NCI-H146 treated with DMSO at 0.1 percent for 48 hours (cell line): ENCODE results near the gene IGF2.

Experiments
- DNase-seq: peaks from one replicate; lab custom pipeline; 2025; ENCODE audit not compliant: unreplicated experiment; lab: John Stamatoyannopoulos, UW

The IGF2 gene

DNA sequence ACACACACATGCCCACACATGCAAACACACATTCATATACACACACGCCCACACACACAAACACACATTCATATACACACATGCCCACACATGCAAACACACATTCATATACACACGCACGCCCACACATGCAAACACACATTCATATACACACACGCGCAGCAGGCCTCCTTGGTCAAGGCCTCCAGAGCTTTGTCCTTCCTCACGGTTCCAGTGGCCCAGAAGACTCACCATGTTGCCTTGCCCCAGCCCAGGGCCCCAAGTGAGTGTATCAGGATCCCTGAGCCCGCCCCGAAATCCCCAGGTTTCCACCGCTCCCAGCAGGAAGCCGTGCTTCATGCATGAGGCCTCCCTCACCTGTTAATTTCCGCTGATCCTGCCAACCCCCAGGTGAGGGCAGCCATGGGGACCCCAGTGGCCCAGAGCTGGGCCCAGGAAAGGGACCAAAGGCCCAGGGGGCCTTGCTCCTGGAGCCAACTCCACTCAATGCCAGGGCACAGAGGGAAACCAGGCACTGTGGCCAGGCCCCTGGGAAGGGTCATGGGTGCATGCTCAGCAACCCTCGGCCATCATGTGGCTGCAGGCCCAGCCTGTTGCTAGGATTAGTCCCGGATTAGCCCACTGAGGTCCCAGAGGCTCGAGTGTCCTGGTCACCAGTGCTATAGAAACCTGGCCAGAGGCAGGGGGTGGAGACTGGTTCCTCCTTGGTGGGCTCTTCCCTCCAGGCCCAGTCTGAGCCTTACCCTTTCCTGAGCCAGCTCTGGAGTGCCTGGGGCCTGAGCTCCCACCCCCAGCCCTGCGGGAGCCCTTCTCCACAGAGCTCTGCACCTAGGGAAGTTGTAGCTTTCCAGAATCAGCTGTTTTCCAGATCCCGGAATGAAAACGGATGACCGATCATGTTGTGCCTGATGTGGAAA is 34.4 kb downstream of the IGF2 start:
- DNase-seq, result no peak

DNA sequence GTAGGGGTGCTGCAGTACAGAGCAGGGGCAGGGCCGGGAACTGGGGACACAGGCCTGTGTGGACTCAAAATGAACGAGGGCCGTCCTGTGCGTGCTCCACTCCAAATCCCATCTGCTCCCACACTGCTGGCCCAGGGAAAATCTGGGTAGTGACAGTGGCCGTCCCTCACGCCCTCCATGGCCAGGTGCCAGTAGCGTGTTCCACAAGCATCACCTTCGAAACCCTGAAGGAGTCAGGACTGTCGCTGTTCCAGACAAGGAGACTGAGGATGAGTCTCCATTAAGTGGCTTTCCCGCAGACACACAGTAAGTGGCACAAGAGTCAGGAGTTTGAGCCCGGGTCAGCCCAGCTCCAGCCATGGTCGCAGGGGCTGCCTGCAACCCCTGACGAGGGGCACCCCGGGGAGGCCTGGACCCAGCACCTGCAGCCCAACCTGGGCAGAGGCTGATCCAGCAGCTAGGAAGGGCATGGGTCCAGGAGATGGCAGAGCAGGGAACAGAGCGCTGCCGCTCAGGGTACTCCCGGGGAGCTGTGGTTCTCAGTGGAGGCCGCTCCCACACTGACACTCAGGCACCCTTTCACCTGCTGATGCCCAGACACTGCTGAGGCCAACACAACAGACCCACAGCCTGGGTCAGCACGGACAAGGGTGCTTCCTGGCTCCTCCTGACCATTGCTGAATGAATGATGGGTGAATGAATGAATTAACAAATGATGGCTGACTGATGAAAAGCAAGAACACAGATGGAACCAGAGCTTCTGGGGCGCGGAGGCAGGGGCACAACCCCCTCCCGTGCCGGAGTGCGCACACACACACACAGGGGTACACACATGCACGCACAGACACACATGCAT is 35.3 kb downstream of the IGF2 start:
- DNase-seq, result no peak

DNA sequence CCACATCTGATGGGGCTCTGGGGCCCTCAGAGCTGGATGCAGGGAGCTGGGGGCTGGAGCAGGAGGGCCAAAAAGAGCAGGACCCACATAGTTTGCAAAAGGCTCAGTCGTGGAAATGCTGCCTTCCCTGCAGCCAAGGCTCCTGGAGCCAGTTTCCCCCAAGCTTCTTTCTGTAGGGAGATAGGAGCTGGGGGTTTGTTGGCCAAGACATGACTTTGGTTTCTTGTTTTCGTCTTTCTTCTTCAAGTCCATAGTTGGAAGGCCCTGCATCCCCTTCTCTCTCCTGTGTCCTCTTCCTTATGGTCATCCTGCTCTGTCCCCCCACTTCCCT is 36.3 kb downstream of the IGF2 start:
- DNase-seq, result no peak

DNA sequence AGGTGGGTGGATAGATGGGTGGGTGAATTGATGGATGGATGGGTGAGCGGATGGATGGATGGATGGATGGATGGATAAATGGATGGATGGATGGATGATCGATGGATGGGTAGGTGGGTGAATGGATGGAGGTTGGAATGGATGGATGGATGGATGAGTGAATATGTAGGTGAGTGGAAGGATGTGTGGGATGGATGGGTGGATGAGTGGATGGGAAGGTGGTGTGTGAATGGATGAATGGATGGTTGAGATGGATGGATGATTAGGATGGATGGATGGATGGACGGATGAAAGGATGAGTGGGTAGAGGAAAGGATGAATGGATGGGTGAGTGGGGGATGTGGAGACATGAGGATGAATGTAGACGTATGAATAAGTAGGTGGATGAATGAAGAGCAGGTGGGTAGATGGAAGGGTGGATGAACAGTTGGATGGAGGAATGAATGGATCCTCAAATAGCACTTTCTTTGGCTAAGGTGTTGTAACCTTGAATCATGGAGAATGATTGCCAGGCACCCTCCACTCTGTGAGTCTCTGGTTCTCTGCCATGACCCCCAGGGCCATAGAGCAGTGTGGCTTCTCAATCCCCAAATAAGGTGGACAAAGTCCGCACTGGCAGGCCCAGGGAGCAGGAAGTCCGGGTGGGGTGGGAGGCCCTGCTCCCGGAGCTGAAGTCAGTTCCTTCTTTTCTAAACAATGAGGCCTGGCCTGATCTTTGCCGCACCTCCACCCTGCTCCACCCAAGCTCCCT is 36.9 kb downstream of the IGF2 start:
- DNase-seq, result no peak

DNA sequence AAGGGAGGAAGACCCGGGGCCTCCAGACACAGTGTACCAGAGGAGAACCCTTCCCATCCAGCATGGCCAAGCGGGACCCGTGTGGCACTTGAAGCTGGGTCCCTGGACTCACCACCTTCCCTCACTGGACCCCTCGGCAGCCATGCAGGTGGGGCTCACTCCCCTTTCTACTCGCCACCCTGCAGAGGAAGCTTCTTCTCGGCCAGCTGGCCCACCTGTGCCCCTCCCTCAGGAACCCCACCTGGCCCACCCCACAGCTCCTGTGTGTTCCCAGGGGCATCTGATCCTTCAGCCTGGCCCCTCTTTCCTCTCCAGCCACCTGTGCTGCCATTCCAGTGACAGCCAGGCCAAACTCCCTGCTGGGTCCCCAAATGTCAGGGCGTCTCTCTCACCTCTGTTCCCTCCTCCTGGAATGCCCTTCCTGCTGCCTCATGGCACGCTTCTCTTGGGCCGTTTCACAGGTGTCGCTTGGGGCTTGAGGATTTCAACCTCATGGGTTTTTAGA is 38.0 kb downstream of the IGF2 start:
- DNase-seq, result no peak

DNA sequence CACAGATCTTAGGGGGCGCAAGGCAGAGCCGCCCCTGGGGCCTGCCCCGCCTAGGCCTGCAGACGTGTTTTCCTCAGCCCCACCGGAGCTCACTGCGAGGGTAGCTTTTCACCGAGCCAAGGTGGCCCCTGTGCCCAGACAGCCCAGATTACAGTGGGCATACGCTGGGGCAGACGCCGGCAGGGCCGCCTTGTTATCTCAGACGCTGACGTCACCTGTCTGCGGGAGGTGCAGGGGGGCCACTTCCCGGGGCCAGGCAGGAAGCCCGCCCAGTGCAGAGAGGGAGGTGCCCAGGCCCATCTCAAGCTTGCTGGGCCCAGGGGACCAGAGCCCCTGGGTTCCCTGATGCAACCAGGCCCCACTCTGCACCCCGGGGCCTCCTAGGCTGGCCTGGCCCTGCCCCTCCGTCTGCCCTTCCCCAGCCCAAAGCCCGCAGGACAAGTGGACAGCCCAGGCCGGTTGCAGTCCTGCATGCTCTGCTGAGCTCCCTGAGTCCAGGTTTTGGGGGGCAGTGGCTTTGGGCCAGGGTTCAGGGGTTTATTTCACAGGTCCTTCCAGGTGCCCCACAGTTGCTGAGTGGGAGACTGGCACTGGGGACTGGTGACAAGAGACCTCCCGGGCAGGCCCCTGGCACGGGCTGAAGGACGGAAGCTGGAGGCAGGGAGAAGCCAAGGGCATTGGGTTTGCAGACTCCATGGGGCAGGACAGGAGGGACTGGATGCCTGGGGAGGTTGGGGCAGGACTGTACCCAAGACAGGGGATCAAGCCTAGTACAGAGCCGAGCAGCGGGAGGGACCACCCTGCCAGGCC is 38.6 kb downstream of the IGF2 start:
- DNase-seq, result no peak

DNA sequence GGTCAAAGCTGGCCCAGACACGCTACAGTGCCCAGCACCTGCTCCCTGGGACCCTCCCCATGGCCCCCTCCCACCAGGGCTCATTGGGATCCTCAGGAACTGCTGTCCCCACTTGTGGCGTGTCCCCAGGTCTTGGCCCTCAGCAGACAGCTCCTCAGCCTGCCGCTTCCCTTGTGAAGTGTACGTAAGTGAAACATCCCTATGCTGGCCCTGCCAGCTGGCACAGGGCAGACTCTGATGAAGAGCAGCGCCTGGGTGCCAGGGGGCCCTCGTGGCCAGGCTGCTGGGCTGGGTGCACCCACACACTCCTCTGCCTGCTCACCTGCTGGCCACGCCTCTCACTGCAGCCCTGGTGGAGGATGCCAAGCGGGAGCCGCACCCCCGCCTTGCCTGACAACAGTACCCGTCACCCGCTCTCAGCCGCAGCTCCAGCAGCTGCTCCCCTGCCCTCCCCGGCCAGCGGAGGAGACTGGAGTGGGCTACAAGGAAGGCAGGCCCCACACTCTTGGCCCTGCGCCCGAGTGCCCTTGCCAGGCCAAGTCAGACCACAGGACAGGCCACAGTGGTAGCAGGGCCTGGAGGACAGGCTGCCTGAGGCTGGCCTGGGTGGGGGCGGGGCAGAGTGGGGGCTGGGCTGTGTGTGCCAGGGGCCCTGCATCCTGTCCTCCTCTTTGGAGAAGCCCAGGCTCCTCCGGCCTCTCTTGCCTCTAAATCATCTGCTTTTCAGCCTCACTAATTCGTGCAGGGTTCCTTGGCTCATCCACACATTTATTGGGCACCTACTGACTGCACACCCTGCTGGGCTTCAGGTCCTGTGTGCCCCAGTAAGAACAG is 39.5 kb downstream of the IGF2 start:
- DNase-seq, result no peak

DNA sequence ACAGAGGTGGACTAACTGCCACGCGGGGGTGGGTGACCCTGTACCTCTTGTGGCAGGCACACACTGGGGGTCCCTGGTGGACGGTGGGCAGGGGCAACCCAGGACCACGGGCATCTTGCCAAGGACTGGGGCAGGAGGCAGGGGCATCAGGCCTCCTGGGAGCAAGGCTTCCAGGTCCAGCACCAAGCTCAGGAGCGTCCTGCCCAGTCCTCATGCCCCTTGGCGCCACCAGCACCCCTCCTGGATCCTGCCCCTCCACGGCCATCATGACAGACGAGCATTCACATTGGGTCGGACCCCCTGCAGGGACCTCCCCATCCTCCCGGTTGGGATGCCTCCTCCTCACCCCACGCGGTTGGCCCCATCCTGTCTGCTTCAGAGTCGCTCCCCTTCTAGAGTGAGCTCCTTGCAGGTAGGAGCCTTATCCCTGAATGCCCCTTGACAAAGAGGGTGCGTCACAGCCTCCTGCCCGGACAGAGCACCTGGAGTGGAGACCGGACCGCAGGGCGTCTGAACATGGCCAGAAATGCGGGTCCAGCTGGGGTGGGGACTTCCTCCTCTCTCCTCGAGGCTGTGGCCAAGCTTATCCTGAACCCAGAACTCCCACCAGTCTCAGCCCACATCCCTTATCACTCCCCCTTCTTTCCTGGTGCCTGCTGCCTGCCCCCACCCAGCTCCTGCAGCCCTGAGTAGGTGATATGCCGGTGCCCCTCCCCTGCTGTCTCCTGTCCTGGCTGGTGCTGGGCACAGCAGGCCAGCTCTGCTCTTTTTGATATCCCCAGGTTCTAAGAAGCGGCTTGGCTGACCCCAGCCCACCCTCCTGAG is 40.3 kb downstream of the IGF2 start:
- no peak for DNase-seq

DNA sequence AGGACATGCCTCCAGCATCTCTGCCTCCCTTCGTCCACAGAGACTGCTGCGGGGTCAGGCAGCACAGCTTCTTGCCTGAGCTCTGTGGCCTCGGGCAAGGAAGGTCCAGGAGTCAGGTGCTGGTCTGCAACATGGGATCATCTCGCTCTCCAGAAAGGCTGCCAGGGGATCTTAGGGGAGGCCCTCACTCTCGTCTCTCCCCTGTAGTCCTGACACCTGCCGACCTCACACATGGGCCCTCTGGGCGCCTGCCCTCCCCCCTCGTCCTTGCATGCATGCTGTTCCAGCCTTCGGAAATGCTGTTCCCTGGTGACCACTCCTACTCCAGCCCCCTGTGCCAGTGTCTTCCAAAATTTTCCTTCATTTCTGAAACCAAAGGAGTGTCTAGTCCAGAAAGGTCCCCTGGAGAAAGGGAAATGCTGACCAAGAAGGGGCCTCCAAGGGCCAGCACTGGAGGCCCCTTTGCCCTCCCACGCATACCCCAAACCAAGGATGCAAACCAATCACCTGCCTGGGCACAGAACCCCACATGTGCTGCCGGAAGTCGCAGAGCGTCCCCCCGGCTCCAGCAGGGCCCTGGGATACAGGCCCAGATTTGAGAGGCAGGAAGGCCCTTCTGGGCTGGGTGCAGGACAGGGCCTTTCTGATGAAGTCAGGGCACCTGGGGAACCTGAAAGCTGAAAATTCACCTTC is 41.0 kb downstream of the IGF2 start:
- DNase-seq, result no peak

DNA sequence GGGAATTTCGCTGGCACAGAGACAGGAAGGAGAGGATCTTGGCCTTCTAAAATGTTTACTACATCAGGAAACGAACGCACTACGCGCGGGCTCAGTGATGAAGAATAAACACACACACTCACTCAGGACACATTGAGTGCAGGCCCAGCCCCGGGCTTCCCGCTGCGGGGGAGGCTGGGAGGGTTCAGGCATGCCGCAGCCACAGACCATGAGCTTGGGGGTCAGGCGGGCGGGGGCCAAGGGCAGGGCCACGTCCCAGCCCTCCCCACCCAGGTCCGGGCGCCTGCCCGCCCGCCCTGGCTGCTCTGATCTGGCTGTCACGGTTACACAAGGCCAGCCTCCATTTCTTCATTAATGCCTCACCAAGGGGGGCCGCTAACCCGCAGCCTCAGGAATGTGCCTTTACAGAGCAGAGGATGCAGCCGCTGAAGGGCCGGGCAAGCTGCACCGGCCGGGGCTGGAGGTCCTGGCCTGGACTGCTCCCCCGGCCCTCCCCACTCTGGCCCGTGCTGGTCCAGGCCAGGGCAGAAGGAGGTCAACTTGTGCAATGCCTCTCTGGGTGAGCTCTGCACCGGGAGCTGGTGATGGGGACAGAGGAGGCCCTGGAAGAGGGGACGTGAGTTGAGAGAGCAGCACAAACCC is 41.7 kb downstream of the IGF2 start:
- no peak for DNase-seq

DNA sequence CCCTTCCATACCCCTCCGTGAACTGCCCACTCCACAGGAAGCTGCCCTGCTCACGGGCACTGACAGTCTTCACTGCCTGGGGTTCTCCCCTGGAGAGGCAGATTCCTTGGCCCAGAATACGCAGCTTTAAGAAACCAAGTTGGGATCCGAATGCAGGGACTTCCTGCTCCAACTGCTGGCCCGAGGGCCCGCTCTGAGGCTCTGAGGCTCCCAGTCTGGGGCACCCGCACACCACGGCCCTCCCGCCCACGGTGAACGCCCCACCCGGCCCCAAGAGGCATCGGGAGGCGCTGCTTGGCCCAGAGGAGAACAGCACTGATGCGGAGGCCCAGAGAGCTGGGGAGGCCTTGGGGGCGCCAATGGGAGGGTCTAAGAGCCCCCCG is 42.3 kb downstream of the IGF2 start:
- DNase-seq, result no peak

DNA sequence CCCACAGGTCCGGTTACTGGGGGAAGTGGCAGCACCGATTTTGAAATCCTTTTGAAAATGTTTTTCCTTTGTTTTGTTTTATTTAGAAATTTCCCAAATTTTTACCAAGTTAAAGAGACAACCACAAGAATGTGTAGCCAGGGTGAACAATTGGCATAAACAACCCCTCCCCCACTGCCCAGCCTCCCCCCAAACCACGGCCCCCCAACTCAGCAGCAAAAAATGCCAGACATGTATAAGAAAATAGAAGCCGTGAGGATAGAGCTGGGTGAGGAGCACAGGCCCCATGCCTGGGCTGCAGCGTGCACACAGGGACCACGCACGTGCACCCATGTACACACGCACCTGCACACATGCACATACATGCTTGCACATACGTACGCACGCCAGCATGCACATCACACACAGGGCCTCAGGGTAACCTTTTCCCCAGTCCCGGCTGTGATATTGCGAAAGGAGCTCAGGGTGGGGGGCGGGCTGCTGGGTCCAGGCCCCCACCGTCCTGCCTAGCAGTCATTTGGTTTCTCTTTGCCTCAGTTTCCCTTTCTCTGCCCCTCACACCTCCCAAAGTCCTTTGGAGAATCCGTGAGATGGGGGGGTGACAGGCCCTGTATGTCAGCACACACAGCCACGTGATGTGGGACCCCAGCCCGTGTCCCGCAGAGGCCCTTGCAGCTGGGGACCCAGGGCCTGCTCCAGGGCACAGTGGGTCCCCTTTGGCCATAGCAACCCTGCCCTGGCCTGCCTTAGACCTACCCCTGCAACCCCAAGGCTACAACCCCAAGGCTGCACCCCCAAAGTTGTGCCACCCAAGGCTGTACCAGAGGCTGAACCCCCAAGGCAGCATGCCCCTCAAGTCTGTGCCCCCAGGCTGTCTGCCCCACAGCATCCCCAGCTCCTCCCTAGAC is 42.9 kb downstream of the IGF2 start:
- DNase-seq, result no peak

DNA sequence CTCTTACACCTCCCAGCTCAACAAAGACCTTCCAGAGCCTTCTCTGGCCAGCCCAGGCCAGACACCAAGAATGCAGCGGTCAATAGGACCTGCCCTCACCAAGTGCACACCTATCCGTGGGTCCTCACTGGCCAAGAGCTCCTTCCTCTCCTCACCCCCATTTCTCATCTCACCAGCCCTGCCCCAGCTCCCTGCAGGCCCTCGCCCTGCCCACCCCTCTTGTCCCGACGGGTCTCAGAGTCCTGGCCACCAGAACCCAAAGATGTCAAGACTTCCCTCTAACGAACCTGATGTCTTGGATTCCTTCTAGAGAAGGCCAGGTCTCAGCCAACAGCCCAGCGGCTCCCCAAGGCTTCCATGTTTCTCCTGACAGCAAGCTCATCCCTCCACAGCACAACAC is 43.6 kb downstream of the IGF2 start:
- DNase-seq, result no peak

DNA sequence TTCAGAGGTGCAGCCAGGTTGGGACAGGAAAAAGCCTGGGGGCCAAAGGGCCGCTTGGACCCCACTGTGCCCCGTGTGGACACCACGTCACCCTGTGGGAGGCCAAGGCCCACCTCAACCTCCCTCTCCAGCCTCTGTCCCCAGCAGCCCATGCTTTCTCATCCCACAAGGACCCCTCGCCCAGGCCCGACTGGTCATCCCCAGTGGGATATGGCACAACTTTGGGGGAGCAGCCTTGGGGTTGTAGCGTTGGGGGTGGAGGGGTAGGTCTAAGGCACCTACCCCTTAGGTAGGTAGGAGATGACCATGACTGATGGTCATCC is 44.0 kb downstream of the IGF2 start:
- DNase-seq, result no peak

DNA sequence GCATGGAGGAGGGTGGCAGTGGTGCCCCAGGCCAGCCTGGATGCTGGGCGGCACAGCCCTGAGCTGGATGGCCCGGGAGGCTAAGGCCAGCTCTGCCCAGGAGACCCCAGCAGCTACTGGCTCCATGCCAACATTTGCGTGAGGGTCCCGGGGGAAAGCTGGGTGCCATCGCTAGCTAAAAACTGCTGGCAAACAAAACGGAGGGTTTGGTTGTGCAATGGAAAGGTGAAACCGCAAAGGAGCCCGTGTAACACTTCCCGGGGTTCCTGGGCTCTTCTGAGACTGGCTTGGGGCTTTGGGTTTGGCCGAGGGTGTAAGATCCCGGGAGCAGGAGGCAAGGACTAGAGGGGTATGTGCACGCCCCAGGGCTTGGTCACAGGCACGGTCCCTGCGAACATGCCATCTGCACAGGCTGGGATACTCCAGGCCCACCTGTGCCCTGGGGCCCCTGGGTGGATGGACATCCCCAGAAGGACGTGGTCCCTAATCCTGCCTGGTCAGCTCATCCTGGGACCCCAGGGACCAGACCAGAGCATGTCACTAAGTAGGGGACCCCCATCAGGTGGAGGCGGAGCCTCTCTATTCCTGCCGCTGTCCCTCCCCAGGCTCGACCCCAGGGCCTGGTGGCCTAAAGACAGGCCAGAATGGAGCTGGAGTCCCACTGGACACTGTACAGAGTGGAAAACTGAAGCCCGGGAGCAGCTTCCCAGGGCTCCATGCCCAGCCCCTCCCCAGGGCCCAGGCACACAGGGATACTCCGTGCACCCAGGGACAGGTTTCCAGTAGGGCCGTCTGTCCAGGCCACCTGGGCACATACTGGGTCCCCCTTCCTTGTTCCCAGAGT is 44.6 kb downstream of the IGF2 start:
- no peak for DNase-seq
